BE2C (cell line): Measurements from ENCODE around the gene JAZF1. TPM values are rescaled to one million over a fixed set of nuclear protein-coding genes. Genes with fewer than 3 reads are reported as not detected.

Experiments
- DNase-seq: peaks from one replicate; pipeline ENCODE4 v3.0.0-alpha.2; 2020
- H3K27me3 ChIP-seq: fragments of 250-450 bp; sonication (Bioruptor Pico); 2 replicates; pipeline ENCODE4 v1.5.1; 2020; ENCODE audit warnings: mild to moderate bottlenecking
- H3K36me3 ChIP-seq: fragments of 250-450 bp; sonication (Bioruptor Pico); 2 replicates; pipeline ENCODE4 v1.5.1; 2020; ENCODE audit warnings: mild to moderate bottlenecking
- H3K4me1 ChIP-seq: fragments of 250-450 bp; sonication (Bioruptor Pico); 2 replicates; pipeline ENCODE4 v1.5.1; 2020
- H3K4me3 ChIP-seq: 2 replicates; pipeline ENCODE4 v1.5.1; 2011; ENCODE audit warnings: low read depth, low read length
- H3K9me3 ChIP-seq: fragments of 250-450 bp; sonication (Bioruptor Pico); 2 replicates; pipeline ENCODE4 v1.5.1; 2020
- CTCF ChIP-seq: IDR thresholded peaks from 2 replicates; pipeline ENCODE4 v1.5.1; 2012; ENCODE audit warnings: mild to moderate bottlenecking, low read depth, low read length
- polyA plus RNA-seq: library from polyadenylated mRNA; unstranded; fragments of >200 nt; gene quantifications from one replicate; pipeline ENCODE4 v1.2.1, GENCODE V29; 2012; ENCODE audit warnings: low read depth, missing spikeins; ENCODE audit not compliant: insufficient read length, insufficient read depth

JAZF1 gene
- 43.4 TPM for polyA plus RNA-seq

DNA sequence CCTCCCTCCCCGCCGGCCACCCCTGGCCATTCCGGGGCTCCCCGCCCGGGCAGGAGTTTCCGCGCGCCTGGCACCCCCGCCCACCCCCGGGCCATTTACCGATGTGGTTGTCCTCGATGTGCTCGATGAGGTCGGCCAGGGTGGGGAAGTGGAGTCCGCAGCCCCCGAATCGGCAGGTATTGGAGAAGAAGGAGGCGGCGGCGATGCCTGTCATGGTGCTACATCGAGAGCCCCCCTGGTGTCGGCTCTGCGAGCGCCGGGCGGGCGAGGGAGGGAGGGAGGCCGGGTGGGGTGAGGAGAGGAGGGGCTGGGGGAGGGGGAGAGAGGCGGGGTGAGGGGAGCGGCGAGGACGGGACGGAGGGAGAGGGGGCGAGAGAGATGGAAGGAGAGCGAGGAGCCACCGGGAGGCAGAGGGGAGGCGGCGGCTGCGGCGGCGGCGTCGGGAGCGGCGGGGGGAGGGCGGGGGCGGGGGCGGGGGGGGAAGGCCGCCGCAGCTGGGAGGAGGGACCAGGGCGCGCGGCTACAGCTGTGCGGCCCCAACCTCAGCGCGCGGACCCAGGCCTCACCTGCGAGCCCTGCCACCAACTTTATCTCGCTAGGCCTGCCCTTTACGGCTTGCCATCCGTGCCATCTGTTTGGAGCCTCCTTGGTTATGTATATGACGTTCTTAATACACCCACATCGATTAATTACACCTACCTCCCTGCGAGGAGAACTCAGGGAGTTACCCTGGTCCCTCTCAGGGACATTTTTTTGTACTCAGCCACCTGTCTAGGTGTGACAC, at the start of gene JAZF1:
Gene JAZF1 (minus strand): TSS at position 432 of the 784 bp plus-strand sequence.
- Histone ChIP-seq H3K36me3 (no peaks in the 10 kb centered on the region), H3K9me3 (no peaks in the 10 kb centered on the region), H3K4me3 (peak within 1 kb of the TSS; percentile 82), H3K4me1 (peaks cover 47% of the 10 kb centered on the region), H3K27me3 (no peaks in the 10 kb centered on the region)
- peak; percentile 92 for DNase-seq
- no peak for TF ChIP-seq CTCF

DNA sequence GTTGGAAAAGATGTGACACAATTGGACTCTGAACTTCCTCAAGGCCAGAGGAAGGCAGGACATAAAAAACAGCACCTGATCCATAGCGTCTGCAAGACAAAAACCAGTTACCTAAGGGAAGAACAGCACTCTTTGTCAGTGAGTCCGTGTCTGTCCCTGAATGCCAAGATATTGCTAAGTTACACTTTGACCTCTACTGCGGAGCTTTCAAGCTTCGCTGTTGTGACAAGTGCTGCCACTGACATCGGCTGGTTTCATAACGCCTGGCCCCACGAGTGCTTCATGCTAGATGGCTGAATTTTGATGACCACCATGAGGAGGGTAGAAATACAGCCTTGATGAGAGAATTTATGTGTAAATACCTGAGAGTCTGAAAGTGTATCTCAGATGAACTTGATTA, 49.7 kb upstream of the JAZF1 start:
- Histone ChIP-seq H3K27me3 (no peaks in the 10 kb centered on the region), H3K36me3 (no peaks in the 10 kb centered on the region), H3K4me3 (no peak overlapping the region), H3K9me3 (no peaks in the 10 kb centered on the region), H3K4me1 (peaks cover 5% of the 10 kb centered on the region)
- no peak for TF ChIP-seq CTCF
- DNase-seq: no peak

DNA sequence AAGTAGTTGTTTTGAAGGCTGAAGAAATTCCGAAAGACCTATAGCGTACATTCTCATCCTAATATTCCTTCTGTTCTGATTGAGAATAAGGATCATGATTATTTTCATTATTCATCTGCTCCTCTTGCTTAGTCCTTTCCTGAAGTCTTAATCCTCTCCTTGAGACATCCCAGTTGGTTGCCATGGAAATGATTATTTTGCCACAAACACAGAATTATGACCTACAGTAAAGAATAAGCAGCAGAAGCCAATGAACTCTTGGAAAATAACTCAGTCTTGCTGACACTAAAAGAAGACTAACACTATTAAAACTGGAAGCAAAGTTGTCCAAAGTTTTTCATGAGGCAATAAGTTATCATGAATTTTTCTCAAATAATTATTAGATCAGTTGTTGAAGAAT, 47.8 kb upstream of the JAZF1 start:
- no peaks in the 10 kb centered on the region for H3K36me3 ChIP-seq
- H3K9me3 ChIP-seq: no peaks in the 10 kb centered on the region
- no peak overlapping the region for H3K4me3 ChIP-seq
- no peak for DNase-seq
- TF ChIP-seq CTCF: no peak
- peaks cover 13% of the 10 kb centered on the region for H3K4me1 ChIP-seq
- H3K27me3 ChIP-seq: no peaks in the 10 kb centered on the region

- Histone ChIP-seq H3K4me3 (no peak overlapping the region), H3K36me3 (no peaks in the 10 kb centered on the region), H3K9me3 (no peaks in the 10 kb centered on the region), H3K4me1 (peaks cover 10% of the 10 kb centered on the region), H3K27me3 (no peaks in the 10 kb centered on the region)
- TF ChIP-seq CTCF: no peak
- no peak for DNase-seq
These were observed 45.4 kb upstream of the JAZF1 start for GRCh38 chr7:28226003-28226402.

GRCh38 chr7:28225576-28225975, 45.0 kb upstream of the JAZF1 start:
- peaks cover 10% of the 10 kb centered on the region for H3K4me1 ChIP-seq
- no peaks in the 10 kb centered on the region for H3K27me3 ChIP-seq
- no peaks in the 10 kb centered on the region for H3K36me3 ChIP-seq
- H3K4me3 ChIP-seq: no peak overlapping the region
- no peak for TF ChIP-seq CTCF
- DNase-seq: no peak
- H3K9me3 ChIP-seq: no peaks in the 10 kb centered on the region

DNA sequence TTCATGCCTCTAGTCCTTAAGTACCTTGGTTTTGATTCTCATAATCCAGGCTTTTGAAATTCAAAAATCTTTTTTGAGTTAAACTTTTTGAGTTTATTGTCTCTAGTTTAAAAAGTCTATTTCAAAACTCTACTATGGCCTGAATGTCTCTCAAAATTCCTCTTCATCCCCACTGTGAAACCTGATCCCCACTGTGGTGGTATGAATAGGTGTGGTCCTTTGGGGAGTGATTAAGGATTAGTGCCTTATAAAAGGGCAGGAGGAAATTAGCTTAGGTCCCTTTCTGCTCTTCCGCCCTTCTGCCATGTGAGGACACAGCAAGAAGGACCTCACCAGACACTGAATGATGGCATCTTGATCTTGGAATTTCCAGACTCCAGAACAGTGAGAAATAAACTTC, 44.1 kb upstream of the JAZF1 start:
- no peak for DNase-seq
- Histone ChIP-seq H3K4me3 (no peak overlapping the region), H3K9me3 (no peaks in the 10 kb centered on the region), H3K4me1 (peaks cover 10% of the 10 kb centered on the region), H3K27me3 (no peaks in the 10 kb centered on the region), H3K36me3 (no peaks in the 10 kb centered on the region)
- TF ChIP-seq CTCF: no peak
